ENCODE measurements around the gene MINPP1.

DNA sequence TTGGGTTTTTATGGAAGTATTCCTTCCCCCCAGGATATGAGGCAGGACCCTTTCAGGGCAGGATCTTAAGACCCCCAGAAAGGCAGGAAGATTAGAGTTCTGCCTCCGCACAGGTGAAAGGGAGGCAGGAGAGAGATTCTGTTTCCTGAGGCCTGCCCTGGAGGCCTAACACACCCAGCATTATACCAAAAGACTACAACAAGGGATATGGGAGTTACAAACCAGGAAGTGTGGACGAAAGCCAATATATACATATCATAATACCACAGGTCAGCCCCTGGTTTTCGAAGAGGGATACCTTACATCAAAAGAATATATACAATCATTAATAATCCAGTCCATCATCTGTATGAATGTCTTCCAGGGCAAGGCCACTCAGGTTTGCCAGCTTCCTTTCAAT is 14.2 kb downstream of the MINPP1 start:
- TF ChIP-seq POLR2A (IDR thresholded peaks at IDR 0.05) (no peak), CTCF (IDR thresholded peaks at IDR 0.05) (no peak)
